Activated CD4-positive, alpha-beta T cell treated with anti-CD3 and anti-CD28 coated beads, Interleukin-2, Interleukin-4, amounts not matched to agents 100 ng/mL and 50 ng/mL, durations not matched to agents 16 hours and 8 hours (primary cell): ENCODE data around the gene YBX3.
A peak's percentile ranks its signal among the peaks of the same experiment; 100 is the strongest.
"Not testable (repeated sequence)": the region's sequence is repeated elsewhere in the genome, so short reads cannot be mapped to it uniquely, and the experiment has no call there.

Experiments
- DNase-seq: peaks from one replicate; pipeline ENCODE4 v3.0.0-alpha.2; 2020; ENCODE audit warnings: low spot score

YBX3 gene

DNA sequence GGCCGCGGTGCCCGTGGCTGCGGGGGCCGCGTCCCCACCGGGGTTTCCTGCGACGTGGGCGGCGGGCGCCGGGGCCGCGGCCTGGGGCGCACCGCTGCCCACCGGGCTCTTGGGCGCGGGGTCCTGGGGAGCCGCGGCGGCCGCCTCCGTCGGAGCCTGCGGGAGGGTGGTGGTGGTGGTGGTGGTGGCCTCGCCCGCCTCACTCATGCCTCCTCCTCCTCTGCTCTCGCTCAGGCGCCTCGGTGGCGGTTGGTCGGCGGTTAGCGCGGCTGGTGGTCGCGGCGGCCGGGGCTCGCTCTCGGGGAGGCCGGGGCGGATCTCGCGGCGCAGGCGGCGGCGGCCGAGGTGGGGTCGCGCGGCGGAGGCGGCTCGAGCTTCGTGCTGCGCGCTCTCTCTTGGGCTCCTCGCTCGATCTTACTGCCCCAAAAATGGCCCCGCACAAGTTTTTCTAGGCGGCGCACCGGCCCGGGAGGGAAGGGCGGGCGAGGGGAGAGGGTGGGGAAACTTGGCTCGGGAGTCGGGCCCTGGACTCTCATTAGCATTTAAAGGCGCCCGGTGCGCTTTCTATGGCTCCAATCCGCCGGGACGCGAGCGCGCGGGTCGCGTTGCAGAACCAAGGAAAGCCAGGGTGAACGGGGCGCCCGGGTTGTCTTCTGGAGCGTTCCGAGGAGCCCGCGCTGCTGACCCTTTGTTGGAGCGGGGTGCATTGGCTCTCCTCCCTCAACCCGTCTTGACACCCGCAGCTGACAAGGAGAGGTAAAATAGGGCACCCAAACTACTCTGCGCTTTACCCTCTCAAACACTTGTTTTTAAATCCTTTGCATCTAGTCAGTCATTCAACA is at the start of gene YBX3:
YBX3 (minus strand) TSS at position 419 of the 842 bp plus-strand sequence; CDS start at position 207, 212 bp downstream.
- DNase-seq = peak; percentile 72

- peak; percentile 19 for DNase-seq
Measured at GRCh38 chr12:10771132-10771733, 48.1 kb upstream of the YBX3 start.

DNA sequence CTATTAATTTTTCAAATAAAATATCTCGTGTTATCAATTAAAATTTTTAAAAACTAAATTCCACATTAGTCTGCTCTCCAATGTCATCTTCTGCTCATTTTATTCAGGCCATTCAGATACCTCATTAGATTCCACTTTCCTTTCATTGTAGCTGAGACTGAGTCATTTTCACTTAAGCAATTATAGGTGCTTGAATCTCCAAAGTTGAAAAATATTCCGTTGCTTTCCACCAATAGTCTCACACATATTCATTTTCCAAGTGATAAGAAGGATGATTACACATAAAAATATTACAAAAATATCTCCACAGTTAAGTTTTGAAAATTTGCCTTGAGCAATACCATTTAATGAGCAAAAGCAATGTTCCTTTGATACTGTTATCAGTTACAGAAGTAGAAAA is 36.5 kb upstream of the YBX3 start:
- DNase-seq = no peak

- no peak for DNase-seq
Measured at GRCh38 chr12:10756194-10756593, 33.1 kb upstream of the YBX3 start.

- no peak for DNase-seq
Measured at GRCh38 chr12:10753059-10753458, 29.9 kb upstream of the YBX3 start.

DNA sequence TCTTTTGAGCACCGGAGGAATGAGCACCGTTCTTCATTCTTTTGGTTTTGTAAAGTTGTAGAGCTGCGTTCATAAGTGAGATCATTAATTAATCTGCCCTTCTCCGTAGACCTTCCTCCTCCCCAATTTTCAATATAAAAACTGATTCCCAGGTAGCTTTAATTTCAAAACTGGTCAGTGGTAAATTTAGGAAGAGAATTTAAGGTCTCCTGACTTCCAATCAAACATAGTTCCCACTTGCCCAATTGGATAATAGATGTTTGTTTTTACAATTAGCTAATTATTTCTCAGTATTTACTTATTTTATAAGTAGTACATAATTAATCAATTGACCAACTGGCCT is 27.2 kb upstream of the YBX3 start:
- DNase-seq = no peak

- DNase-seq = peak; percentile 87
Measured at GRCh38 chr12:10749700-10750384, 26.7 kb upstream of the YBX3 start.

DNA sequence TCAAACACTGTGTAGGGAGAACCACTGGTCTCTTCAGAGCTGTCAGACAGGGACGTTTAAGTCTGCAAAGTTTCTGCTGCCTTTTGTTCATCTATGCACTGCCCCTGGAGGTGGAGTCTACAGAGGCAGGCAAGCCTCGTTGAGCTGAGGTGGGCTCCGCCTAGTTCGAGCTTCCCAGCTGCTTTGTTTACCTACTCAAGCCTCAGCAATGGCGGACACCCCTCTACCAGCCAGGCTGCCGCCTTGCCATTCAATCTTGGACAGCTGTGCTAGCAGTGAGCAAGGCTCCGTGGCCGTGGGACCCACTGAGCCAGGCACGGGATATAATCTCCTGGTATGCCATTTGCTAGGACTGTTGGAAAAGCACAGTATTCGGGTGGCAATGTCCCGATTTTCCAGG is 24.6 kb upstream of the YBX3 start:
- no peak for DNase-seq

DNA sequence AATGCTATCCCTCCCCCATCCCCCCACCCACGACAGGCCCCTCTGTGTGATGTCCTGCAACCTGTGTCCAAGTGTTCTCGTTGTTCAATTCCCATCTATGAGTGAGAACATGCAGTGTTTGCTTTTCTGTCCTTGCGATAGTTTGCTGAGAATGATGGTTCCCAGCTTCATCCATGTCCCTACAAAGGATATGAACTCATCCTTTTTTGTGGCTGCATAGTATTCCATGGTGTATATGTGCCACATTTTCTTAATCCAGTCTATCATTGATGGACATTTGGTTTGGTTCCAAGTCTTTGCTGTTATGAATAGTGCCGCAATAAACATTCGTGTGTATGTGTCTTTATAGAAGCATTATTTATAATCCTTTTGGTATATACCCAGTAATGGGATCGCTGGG is 20.3 kb upstream of the YBX3 start:
- not testable (repeated sequence) for DNase-seq

- DNase-seq = no peak
Measured at GRCh38 chr12:10741845-10742244, 18.7 kb upstream of the YBX3 start.

DNA sequence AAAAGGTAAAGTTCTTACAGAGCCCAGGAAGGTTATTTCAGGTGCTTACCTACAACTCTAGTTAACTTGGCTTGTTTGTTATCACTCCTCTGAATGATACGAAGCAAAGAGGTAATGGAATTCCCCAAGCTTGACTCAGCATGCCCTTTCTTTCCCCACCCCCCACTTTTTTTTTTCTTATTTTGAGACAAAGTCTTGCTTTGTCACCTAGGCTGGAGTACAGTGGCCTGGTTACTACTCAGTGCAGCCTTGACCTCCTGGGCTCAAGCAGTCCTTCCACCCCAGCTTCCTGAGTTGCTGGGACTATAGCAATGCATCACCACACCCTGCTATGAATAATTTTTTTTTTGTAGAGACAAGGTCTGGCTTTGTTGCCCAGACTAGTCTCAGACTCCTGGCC is 17.1 kb upstream of the YBX3 start:
- no peak for DNase-seq

DNA sequence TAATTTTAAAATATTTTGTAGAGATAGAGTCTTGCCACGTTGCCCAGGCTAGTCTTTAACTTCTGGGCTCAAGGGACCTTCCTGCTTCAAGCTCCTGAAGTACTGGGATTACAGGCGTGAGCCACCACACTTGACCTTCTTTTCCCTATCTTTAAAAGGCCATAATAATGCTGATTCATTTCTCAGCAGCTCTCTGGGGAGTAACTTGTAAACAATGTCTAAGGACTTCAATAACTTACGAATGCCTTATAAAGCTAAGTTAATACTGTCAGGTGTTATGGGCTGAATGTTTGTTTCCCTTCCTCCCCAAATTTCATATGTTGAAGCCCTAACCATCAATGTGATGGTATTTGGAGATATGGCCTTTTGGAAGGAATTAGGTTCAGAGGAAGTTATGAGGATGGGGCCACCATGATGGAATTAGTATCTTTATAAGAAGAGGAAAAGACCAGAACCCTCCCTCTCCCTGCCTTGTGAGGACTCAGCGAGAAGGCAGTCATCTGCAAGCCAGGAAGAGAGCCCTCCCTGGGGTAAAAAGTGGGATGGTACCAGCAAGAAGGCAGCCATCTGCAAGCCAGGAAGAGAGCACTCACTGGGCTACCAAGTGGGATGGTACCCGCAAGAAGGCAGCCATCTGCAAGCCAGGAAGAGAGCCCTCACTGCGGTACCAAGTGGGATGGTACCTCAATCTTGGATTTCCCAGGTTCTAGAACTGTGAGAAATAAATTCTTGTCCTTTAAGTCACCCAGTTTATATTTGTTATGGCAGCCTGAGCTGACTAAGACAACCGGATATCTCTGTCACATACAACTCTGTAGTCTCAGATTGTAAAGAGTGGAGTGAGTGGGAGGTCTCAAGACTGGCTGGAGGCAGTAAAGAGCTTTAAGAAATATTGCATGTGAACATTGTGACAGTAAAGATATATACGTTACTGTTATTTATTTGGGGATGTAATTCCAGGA is 16.3 kb upstream of the YBX3 start:
- no peak for DNase-seq

- no peak for DNase-seq
Measured at GRCh38 chr12:10737249-10737648, 14.1 kb upstream of the YBX3 start.

DNA sequence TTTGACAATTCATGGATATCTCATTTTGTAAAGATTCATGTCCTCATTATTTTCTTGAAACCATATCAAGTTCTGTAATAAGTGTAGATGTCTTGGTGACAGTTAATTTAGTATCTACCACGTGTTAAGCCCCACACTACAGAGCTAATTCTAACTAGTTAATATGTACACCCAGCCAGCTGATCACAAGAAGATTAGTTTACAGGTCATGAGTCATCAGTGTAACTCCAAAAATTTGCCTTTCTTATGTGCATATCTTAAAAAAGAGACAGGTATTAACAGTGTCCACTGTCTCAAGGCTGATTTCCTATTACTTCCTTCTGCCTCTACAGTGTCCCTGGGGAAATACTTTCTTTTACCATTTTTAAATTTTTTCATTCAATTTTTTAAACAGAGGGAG is 13.3 kb upstream of the YBX3 start:
- DNase-seq = no peak

GRCh38 chr12:10735428-10735827 is 12.3 kb upstream of the YBX3 start:
- no peak for DNase-seq

GRCh38 chr12:10732549-10732948 is 9.4 kb upstream of the YBX3 start:
- DNase-seq = no peak

DNA sequence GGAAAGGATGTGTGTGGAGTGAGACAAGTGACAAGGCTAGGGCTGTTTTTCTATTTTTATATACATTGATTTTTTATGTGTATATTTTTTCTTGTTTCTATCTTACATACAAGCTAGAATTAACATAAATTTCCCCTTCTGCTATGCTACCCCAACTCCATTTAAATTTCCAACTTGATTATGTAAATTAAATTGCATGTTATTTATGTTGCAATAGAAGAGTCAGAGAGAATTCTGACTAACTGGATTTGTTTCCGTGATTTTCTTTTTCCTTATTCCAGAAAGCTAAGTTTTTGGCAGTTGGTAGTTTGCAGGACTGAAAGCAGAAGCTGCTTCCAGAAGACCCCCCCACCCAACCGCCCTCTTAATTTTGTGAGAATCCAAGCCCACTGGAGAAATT is 8.9 kb upstream of the YBX3 start:
- no peak for DNase-seq

GRCh38 chr12:10730559-10730958 is 7.4 kb upstream of the YBX3 start:
- DNase-seq = no peak

- no peak for DNase-seq
Measured at GRCh38 chr12:10728091-10728490, 5.0 kb upstream of the YBX3 start.

DNA sequence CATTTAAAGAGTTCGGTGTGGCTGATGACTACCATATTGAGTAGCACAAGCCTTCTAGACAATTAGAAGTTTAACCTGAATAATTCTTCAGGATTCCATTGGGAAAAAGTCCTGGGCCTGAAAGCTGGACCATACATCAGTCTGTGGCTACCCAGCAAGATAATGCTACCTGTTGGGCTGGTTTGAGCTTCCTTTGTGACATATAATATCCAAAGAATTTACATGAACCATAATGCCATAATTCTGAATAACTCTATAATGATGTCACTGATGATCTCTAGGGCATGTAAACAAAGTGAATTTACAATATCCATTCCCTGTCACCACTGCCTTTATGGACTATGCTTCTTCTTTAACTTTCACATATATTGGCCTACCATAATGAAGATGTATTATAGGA is 3.8 kb upstream of the YBX3 start:
- DNase-seq = no peak

DNA sequence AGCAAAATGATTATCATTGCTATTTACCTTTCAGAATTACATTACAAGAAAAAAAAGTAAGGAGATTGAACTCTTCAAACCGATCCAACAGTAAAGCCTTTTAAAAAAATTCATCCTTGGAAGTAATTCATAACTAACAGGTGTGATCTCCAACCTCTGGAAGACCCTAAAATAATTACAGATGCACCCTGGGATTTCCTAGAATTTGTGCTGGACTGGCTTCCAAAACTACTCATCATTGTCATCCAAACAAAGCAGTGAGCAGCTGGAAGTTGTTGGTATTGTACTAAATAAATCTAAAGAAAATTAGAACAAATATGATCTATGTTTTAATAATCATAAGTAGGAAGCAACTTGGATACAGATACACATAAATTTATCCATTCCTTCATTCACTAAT is 1.9 kb upstream of the YBX3 start:
- no peak for DNase-seq

- DNase-seq = peak; percentile 36
Measured at GRCh38 chr12:10722502-10722904, 620 bp downstream of the YBX3 start.
